H1 (cell line): ENCODE measurements around the gene TRIM62. TPM values are rescaled to one million over a fixed set of nuclear protein-coding genes. Genes with fewer than 3 reads are reported as not detected.

Experiments used
- CTCF ChIA-PET: fragments of 300-600 bp; sonication (Branson Sonifier 250); formaldehyde crosslinking; loops from one replicate; lab custom pipeline; 2021; ENCODE audit not compliant: partially characterized antibody; lab: Charles Lee
- POLR2A ChIA-PET: fragments of 300-600 bp; sonication (Branson Sonifier 250); formaldehyde crosslinking; loops from one replicate; lab custom pipeline; 2021; ENCODE audit warnings: inconsistent platforms; ENCODE audit not compliant: partially characterized antibody; lab: Charles Lee
- DNase-seq, 2 experiments: peaks; one replicate each; pipeline versions ENCODE4 v3.0.0 to v3.0.0-alpha.2; 2010 to 2022; ENCODE audit warnings: low spot score in 2 of 2, low read depth in 1 of 2, mixed read lengths in 1 of 2
- FAIRE-seq: peaks from 2 replicates; lab custom pipeline; 2011; peaks lifted over from hg19 to GRCh38; lab: Jason Lieb, UNC
- H2AFZ ChIP-seq: 2 replicates; pipeline ENCODE4 v1.8.1; 2012; ENCODE audit warnings: low read length, inconsistent platforms
- H2AK5ac ChIP-seq: 2 replicates; pipeline ENCODE4 v1.6.1; 2013; ENCODE audit warnings: low read depth, low read length
- H2BK120ac ChIP-seq: replicated peaks from 2 replicates; pipeline ENCODE3; 2013; ENCODE audit warnings: low read depth, low read length, inconsistent platforms
- H2BK12ac ChIP-seq: 2 replicates; pipeline ENCODE4 v1.6.1; 2013; ENCODE audit warnings: low read depth, low read length
- H2BK15ac ChIP-seq: 2 replicates; pipeline ENCODE4 v1.6.1; 2013; ENCODE audit warnings: low read length
- H2BK20ac ChIP-seq: 2 replicates; pipeline ENCODE4 v1.6.1; 2013; ENCODE audit warnings: low read length
- H2BK5ac ChIP-seq: 2 replicates; pipeline ENCODE4 v1.6.1; 2013; ENCODE audit warnings: low read depth, low read length
- H3K14ac ChIP-seq: 2 replicates; pipeline ENCODE4 v1.6.1; 2013; ENCODE audit warnings: inconsistent platforms; ENCODE audit not compliant: insufficient read length
- H3K18ac ChIP-seq: 2 replicates; pipeline ENCODE4 v1.6.1; 2013; ENCODE audit warnings: low read length; ENCODE audit errors: extremely low read depth
- H3K23ac ChIP-seq: 2 replicates; pipeline ENCODE4 v1.6.1; 2013; ENCODE audit warnings: inconsistent platforms; ENCODE audit not compliant: insufficient read length
- H3K23me2 ChIP-seq: 2 replicates; pipeline ENCODE4 v1.6.1; 2013; ENCODE audit warnings: low read depth, low read length
- H3K27ac ChIP-seq: 2 replicates; pipeline ENCODE4 v1.6.1; 2011; ENCODE audit warnings: low read depth, low read length, inconsistent platforms
- H3K27me3 ChIP-seq, 4 experiments: replicated peaks in 1 of 4; 1 replicate in 1 of 4; 2 replicates in 3 of 4; pipeline versions ENCODE4 v1.6.1 to v1.8.1; 2011 to 2013; ENCODE audit warnings: low read length in 3 of 4, mild to moderate bottlenecking in 3 of 4, inconsistent platforms in 2 of 4, mixed read lengths in 2 of 4, moderate library complexity in 1 of 4; ENCODE audit not compliant: control insufficient read depth in 3 of 4, insufficient read depth in 3 of 4; ENCODE audit errors: extremely low read depth in 1 of 4
- H3K36me3 ChIP-seq, 4 experiments: 2 replicates each; pipeline versions ENCODE4 v1.6.1 to v1.8.1; 2011 to 2013; ENCODE audit warnings: mild to moderate bottlenecking in 4 of 4, low read length in 3 of 4, moderate library complexity in 2 of 4, control low read depth in 1 of 4, inconsistent platforms in 1 of 4; ENCODE audit not compliant: insufficient read depth in 4 of 4, control insufficient read depth in 2 of 4
- H3K4ac ChIP-seq: replicated peaks from 2 replicates; pipeline ENCODE3; 2013; ENCODE audit warnings: low read length, low read depth, mixed read lengths, inconsistent platforms; ENCODE audit not compliant: insufficient read length
- H3K4me1 ChIP-seq, 4 experiments: replicated peaks in 1 of 4; 1 replicate in 1 of 4; 2 replicates in 3 of 4; pipeline versions ENCODE4 v1.6.1 to v1.8.1; 2011 to 2013; ENCODE audit warnings: low read length in 3 of 4, inconsistent platforms in 2 of 4, mixed read lengths in 1 of 4; ENCODE audit not compliant: insufficient read depth in 4 of 4, control insufficient read depth in 3 of 4
- H3K4me2 ChIP-seq, 2 experiments: 2 replicates each; pipeline versions ENCODE4 v1.6.1 to v1.8.1; 2011 to 2013; ENCODE audit warnings: low read depth in 2 of 2, low read length in 2 of 2, control low read depth in 1 of 2, inconsistent platforms in 1 of 2, mild to moderate bottlenecking in 1 of 2; ENCODE audit not compliant: insufficient read depth in 1 of 2
- H3K4me3 ChIP-seq, 4 experiments: fragments of 200-600, 300-600 bp in 1 of 4; sonication (generic), shearing (Covaris generic), sonication (Bioruptor Twin) in 1 of 4; 2 replicates each; pipeline versions ENCODE4 v1.5.1 to v1.8.1; 2011 to 2016; ENCODE audit warnings: low read length in 4 of 4, low read depth in 3 of 4, control low read depth in 2 of 4, inconsistent platforms in 2 of 4, mild to moderate bottlenecking in 2 of 4, mixed read lengths in 1 of 4, moderate library complexity in 1 of 4; ENCODE audit not compliant: insufficient read depth in 2 of 4; ENCODE audit errors: extremely low read depth in 1 of 4
- H3K56ac ChIP-seq: replicated peaks from 2 replicates; pipeline ENCODE3; 2013; ENCODE audit warnings: low read depth, mild to moderate bottlenecking, mixed read lengths, low read length, inconsistent platforms; ENCODE audit not compliant: insufficient read length
- H3K79me1 ChIP-seq: 2 replicates; pipeline ENCODE4 v1.6.1; 2013; ENCODE audit warnings: low read depth, low read length, control low read depth
- H3K79me2 ChIP-seq, 2 experiments: 2 replicates each; pipeline versions ENCODE4 v1.6.1 to v1.8.1; 2012 to 2013; ENCODE audit warnings: low read length in 2 of 2, mild to moderate bottlenecking in 2 of 2, inconsistent platforms in 1 of 2; ENCODE audit not compliant: insufficient read depth in 2 of 2, control insufficient read depth in 1 of 2
- H3K9ac ChIP-seq, 4 experiments: replicated peaks in 1 of 4; 1 replicate in 1 of 4; 2 replicates in 3 of 4; pipeline versions ENCODE4 v1.6.1 to v1.8.1; 2011 to 2013; ENCODE audit warnings: low read depth in 3 of 4, low read length in 3 of 4, control low read depth in 2 of 4, mild to moderate bottlenecking in 2 of 4, moderate library complexity in 2 of 4, inconsistent platforms in 1 of 4; ENCODE audit errors: extremely low read depth in 1 of 4
- H3K9me3 ChIP-seq, 2 experiments: 2 replicates each; pipeline versions ENCODE4 v1.6.1 to v1.8.1; 2012 to 2013; ENCODE audit warnings: mild to moderate bottlenecking in 2 of 2, moderate library complexity in 2 of 2, control low read depth in 1 of 2, inconsistent platforms in 1 of 2, low read depth in 1 of 2, low read length in 1 of 2, mixed read lengths in 1 of 2; ENCODE audit not compliant: insufficient read depth in 2 of 2
- H4K20me1 ChIP-seq, 2 experiments: replicated peaks in 1 of 2; 2 replicates each; pipeline versions ENCODE3 to v1.8.1; 2011 to 2013; ENCODE audit warnings: inconsistent platforms in 2 of 2, low read length in 2 of 2, mild to moderate bottlenecking in 1 of 2; ENCODE audit not compliant: insufficient read depth in 2 of 2, control insufficient read depth in 1 of 2
- H4K5ac ChIP-seq: 2 replicates; pipeline ENCODE4 v1.6.1; 2013; ENCODE audit warnings: low read length, low read depth, mixed read lengths, inconsistent platforms; ENCODE audit not compliant: insufficient read length
- H4K8ac ChIP-seq: 2 replicates; pipeline ENCODE4 v1.8.0; 2013; ENCODE audit warnings: mild to moderate bottlenecking, moderate library complexity, low read length, inconsistent platforms; ENCODE audit not compliant: insufficient read depth; ENCODE audit errors: extremely low read depth
- H4K91ac ChIP-seq: replicated peaks from 2 replicates; pipeline ENCODE3; 2013; ENCODE audit warnings: low read length, mixed read lengths, inconsistent platforms; ENCODE audit not compliant: insufficient read length
- BRCA1 ChIP-seq: IDR thresholded peaks from 2 replicates; pipeline ENCODE4 v1.6.1; 2012; ENCODE audit warnings: low read depth, low read length, improper control_type of control experiment
- GABPA ChIP-seq: IDR thresholded peaks from 2 replicates; pipeline ENCODE4 v1.6.1; 2011; ENCODE audit warnings: mild to moderate bottlenecking, low read length, moderate library complexity, borderline replicate concordance; ENCODE audit not compliant: insufficient read depth
- KDM5A ChIP-seq: fragments of 200-600 bp; IDR thresholded peaks from 2 replicates; pipeline ENCODE4 v1.7.1; 2012; ENCODE audit warnings: mild to moderate bottlenecking, low read length, inconsistent platforms, mixed read lengths
- MAFK ChIP-seq: IDR thresholded peaks from 2 replicates; pipeline ENCODE4 v1.6.1; 2012; ENCODE audit warnings: low read depth, mild to moderate bottlenecking, improper control_type of control experiment, low read length
- NANOG ChIP-seq: IDR thresholded peaks from 2 replicates; pipeline ENCODE4 v1.6.1; 2011; ENCODE audit warnings: low read length, low read depth, mild to moderate bottlenecking, inconsistent platforms; ENCODE audit not compliant: insufficient read depth, poor library complexity, severe bottlenecking
- RFX5 ChIP-seq: IDR thresholded peaks from 2 replicates; pipeline ENCODE4 v1.6.1; 2011; ENCODE audit warnings: low read depth, low read length, improper control_type of control experiment, borderline replicate concordance
- SAP30 ChIP-seq: fragments of 300-600 bp; sonication (generic); IDR thresholded peaks from 2 replicates; pipeline ENCODE4 v1.7.1; 2012; ENCODE audit warnings: low read length, moderate library complexity, mild to moderate bottlenecking, inconsistent platforms; ENCODE audit not compliant: insufficient read depth, insufficient replicate concordance
- SIN3A ChIP-seq, 2 experiments: IDR thresholded peaks in 1 of 2; conservative IDR thresholded peaks in 1 of 2; 2 replicates each; pipeline ENCODE4 v1.6.1; 2011 to 2012; ENCODE audit warnings: low read length in 2 of 2, improper control_type of control experiment in 1 of 2, low read depth in 1 of 2, mild to moderate bottlenecking in 1 of 2
- SIRT6 ChIP-seq: IDR thresholded peaks from one replicate; pipeline ENCODE4 v1.7.1; 2012; ENCODE audit warnings: low read length, inconsistent platforms
- SP2 ChIP-seq: IDR thresholded peaks from 2 replicates; pipeline ENCODE4 v1.6.1; 2012; ENCODE audit warnings: mild to moderate bottlenecking, low read length, inconsistent platforms
- TEAD4 ChIP-seq: IDR thresholded peaks from 2 replicates; pipeline ENCODE4 v1.6.1; 2012; ENCODE audit warnings: low read depth, low read length, inconsistent platforms, mixed read lengths
- WGBS, 2 experiments: shearing (Covaris generic) in 1 of 2; methylation state at CpG; one replicate each; pipeline versions ENCODE4 v1.1.6 to v1.1.7; 2013 to 2015; ENCODE audit warnings: low lambda C conversion rate in 2 of 2, mixed read lengths in 2 of 2, inconsistent platforms in 1 of 2, low coverage in 1 of 2, missing lambda C conversion rate in 1 of 2; ENCODE audit not compliant: insufficient replicate concordance in 2 of 2, insufficient coverage in 1 of 2, insufficient read length in 1 of 2; ENCODE audit errors: extremely low coverage in 1 of 2, missing lambda C conversion rate in 1 of 2; 5-methylcytosine and 5-hydroxymethylcytosine counted together
- polyA plus RNA-seq, 7 experiments: library from polyadenylated mRNA; depleted of rRNA in 3 of 7; stranded (reverse) in 5 of 7; unstranded in 2 of 7; fragments of >200 nt in 5 of 7; fragments of 200-250 nt in 2 of 7; gene quantifications; 1 replicate in 5 of 7; 2 replicates in 1 of 7; 4 replicates in 1 of 7; pipeline versions ENCODE4 v1.2.1 to v1.2.3, GENCODE V29; 2011 to 2013; ENCODE audit warnings: missing spikeins in 2 of 7, mixed read lengths in 2 of 7
- total RNA-seq: library from RNA; stranded (reverse); fragmentation: NEBNext Ultra II Directional; extraction: Animal tissue kit (Norgen Biotek cat#: 25700); gene quantifications from 2 replicates; pipeline ENCODE4 v1.2.1, GENCODE V29; 2021
- TF ChIP-seq, protein P1 (sequence below): IDR thresholded peaks from 2 replicates; pipeline ENCODE4 v1.6.1; 2012; ENCODE audit warnings: low read length, inconsistent platforms

Gene TRIM62
- total and polyA plus RNA-seq, 2 of the 8 experiments (the other 6 are each of a cell fraction or from before 2014, with no cell fraction given): 6.3 to 10.8 TPM

DNA sequence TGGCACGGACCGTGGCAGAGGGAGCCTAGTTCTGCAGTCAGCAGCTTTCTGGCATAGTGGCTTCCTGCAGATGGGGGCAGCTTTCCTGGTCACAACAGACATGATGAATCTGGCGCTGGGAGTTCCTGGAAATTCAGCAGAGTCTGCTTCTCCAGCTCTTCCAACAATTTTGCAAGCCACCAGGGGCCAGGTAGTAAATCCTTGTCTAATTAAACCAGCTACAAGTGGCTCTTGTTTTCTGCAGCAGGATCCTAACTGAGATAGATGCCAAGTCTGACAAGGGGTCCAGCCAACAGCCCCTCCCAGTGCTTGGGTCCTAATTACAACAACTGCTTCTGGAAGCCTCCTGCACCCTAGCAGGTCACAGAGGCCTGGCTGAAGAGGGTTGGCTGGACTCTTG lies 35.8 kb downstream of the TRIM62 start:
- Histone ChIP-seq H3K23ac (no peak overlapping the region), H2BK20ac (no peak overlapping the region), H3K23me2 (no peaks in the 10 kb centered on the region; the same call in 1 of the 2 replicates), H2BK120ac (no peak overlapping the region), H3K79me1 (no peaks in the 10 kb centered on the region), H2BK5ac (no peak overlapping the region; the same call in 1 of the 2 replicates), H2AK5ac (no peak overlapping the region), H2BK15ac (no peak overlapping the region), H3K56ac (no peak overlapping the region), H3K27me3 (no peaks in the 10 kb centered on the region), H3K79me2 (no peaks in the 10 kb centered on the region), H3K36me3 (peaks cover 0 to 5% (median 0%) of the 10 kb centered on the region in 4 experiments; a peak in 2 of 8 replicates), H4K91ac (no peak overlapping the region), H3K4ac (no peak overlapping the region), H2BK12ac (no peak overlapping the region), H3K18ac (no peak overlapping the region), H3K4me2 (no peak overlapping the region), H3K14ac (no peak overlapping the region), H3K9me3 (no peaks in the 10 kb centered on the region), H4K5ac (no peak overlapping the region), H3K9ac (no peak overlapping the region), H2AFZ (no peak overlapping the region), H3K4me1 (peaks cover 4 to 13% (median 8%) of the 10 kb centered on the region in 4 experiments; a peak in 5 of 7 replicates), H3K4me3 (no peak overlapping the region), H4K20me1 (peaks cover 0 to 2% of the 10 kb centered on the region in 2 experiments), H3K27ac (no peak overlapping the region), H4K8ac (no peak overlapping the region)
- 90% methylated on average over 3 of the region's 3 CpGs; no CpG with 5 or more reads in 1 of the 2 experiments for WGBS, 2 experiments
- ChIA-PET POLR2A (no interaction called here), CTCF (interaction anchor here (0.9 to 4.8 kb wide), 8 partner anchors 9 to 57 kb away, joined by 3 to 55 read pairs (median 4); no protein-coding TSS in a partner anchor)
- FAIRE-seq: no peak
- DNase-seq: no peak
- no peak for TF ChIP-seq SAP30
- no peak for TF ChIP-seq TEAD4
- TF ChIP-seq BRCA1: no peak
- no peak for TF ChIP-seq SIRT6
- TF ChIP-seq NANOG: no peak
- TF ChIP-seq, protein P1, sequence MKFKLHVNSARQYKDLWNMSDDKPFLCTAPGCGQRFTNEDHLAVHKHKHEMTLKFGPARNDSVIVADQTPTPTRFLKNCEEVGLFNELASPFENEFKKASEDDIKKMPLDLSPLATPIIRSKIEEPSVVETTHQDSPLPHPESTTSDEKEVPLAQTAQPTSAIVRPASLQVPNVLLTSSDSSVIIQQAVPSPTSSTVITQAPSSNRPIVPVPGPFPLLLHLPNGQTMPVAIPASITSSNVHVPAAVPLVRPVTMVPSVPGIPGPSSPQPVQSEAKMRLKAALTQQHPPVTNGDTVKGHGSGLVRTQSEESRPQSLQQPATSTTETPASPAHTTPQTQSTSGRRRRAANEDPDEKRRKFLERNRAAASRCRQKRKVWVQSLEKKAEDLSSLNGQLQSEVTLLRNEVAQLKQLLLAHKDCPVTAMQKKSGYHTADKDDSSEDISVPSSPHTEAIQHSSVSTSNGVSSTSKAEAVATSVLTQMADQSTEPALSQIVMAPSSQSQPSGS: no peak
- TF ChIP-seq KDM5A: no peak
- TF ChIP-seq MAFK: no peak
- no peak for TF ChIP-seq SP2
- TF ChIP-seq GABPA: no peak
- TF ChIP-seq RFX5: no peak
- no peak for TF ChIP-seq SIN3A (conservative IDR thresholded peaks at IDR 0.05 in 1 of 2, IDR thresholded peaks at IDR 0.05 in 1 of 2; ENCODE audit: low read depth in 1 of 2, low read length in 2 of 2)
